ENCODE measurements around the gene GP1BA.

GP1BA gene

GRCh38 chr17:4942760-4943508 is 10.9 kb downstream of the GP1BA start:
- DNase-seq (ENCODE audit: low spot score): no peak
- no peak for TF ChIP-seq CTCF (IDR thresholded peaks at IDR 0.05; ENCODE audit: borderline replicate concordance, control extremely low read depth, extremely low read depth, insufficient read depth, missing control alignments)
- in situ Hi-C loops (cut with MboI; ENCODE audit: low sequenced_read_pairs, unreplicated experiment): no loop called here

- DNase-seq (ENCODE audit: low spot score): no peak
- in situ Hi-C loops (cut with MboI; ENCODE audit: low sequenced_read_pairs, unreplicated experiment): no loop called here
- TF ChIP-seq CTCF (IDR thresholded peaks at IDR 0.05; ENCODE audit: borderline replicate concordance, control extremely low read depth, extremely low read depth, insufficient read depth, missing control alignments): no peak
These were observed 12.1 kb downstream of the GP1BA start for GRCh38 chr17:4944163-4944553.

- TF ChIP-seq CTCF (IDR thresholded peaks at IDR 0.05; ENCODE audit: borderline replicate concordance, control extremely low read depth, extremely low read depth, insufficient read depth, missing control alignments): no peak
- in situ Hi-C loops (cut with MboI; ENCODE audit: low sequenced_read_pairs, unreplicated experiment): no loop called here
- no peak for DNase-seq (ENCODE audit: low spot score)
These were observed 12.6 kb downstream of the GP1BA start for GRCh38 chr17:4944554-4945175.

- TF ChIP-seq CTCF (IDR thresholded peaks at IDR 0.05; ENCODE audit: borderline replicate concordance, control extremely low read depth, extremely low read depth, insufficient read depth, missing control alignments): no peak
- peak; percentile 76 for DNase-seq (ENCODE audit: low spot score)
- in situ Hi-C loops (cut with MboI; ENCODE audit: low sequenced_read_pairs, unreplicated experiment): no loop called here
These were observed 13.3 kb downstream of the GP1BA start for GRCh38 chr17:4945176-4945943.

- TF ChIP-seq CTCF (IDR thresholded peaks at IDR 0.05; ENCODE audit: borderline replicate concordance, control extremely low read depth, extremely low read depth, insufficient read depth, missing control alignments): no peak
- DNase-seq (ENCODE audit: low spot score): no peak
- in situ Hi-C loops (cut with MboI; ENCODE audit: low sequenced_read_pairs, unreplicated experiment): no loop called here
These were observed 13.8 kb downstream of the GP1BA start for GRCh38 chr17:4945944-4946280.

- TF ChIP-seq CTCF (IDR thresholded peaks at IDR 0.05; ENCODE audit: borderline replicate concordance, control extremely low read depth, extremely low read depth, insufficient read depth, missing control alignments): no peak
- no peak for DNase-seq (ENCODE audit: low spot score)
- in situ Hi-C loops (cut with MboI; ENCODE audit: low sequenced_read_pairs, unreplicated experiment): no loop called here
These were observed 14.4 kb downstream of the GP1BA start for GRCh38 chr17:4946312-4946976.

Measured in GM13976 (cell line).